Vagina (tissue), 2 donors: Measurements from ENCODE around the gene FUT2.

Experiments
- CTCF ChIP-seq, 3 experiments: fragments of 450-650 bp in 2 of 3; fragments of 200-600 bp in 1 of 3; sonication (generic) in 1 of 3; IDR thresholded peaks; one replicate each; pipeline ENCODE4 v1.5.1; 2017 to 2019; ENCODE audit warnings: antibody characterized with exemption in 3 of 3, mild to moderate bottlenecking in 2 of 3, moderate library complexity in 2 of 3
- POLR2A ChIP-seq, 2 donors: fragments of 450-650 bp; IDR thresholded peaks; one replicate each; pipeline ENCODE4 v1.6.1; 2017; ENCODE audit warnings: antibody characterized with exemption in 2 of 2, mild to moderate bottlenecking in 2 of 2, moderate library complexity in 2 of 2
- POLR2AphosphoS5 ChIP-seq, 2 donors: sonication (generic); formaldehyde crosslinking; IDR thresholded peaks; one replicate each; pipeline ENCODE4 v1.9.0; 2017; ENCODE audit warnings: antibody characterized with exemption in 2 of 2, mild to moderate bottlenecking in 2 of 2, low read depth in 1 of 2; ENCODE audit not compliant: insufficient read depth in 1 of 2

- TF ChIP-seq CTCF (IDR thresholded peaks at IDR 0.05) (no peak), POLR2A (IDR thresholded peaks at IDR 0.05) (no peak), POLR2AphosphoS5 (IDR thresholded peaks at IDR 0.05; ENCODE audit: insufficient read depth in 1 of 2, low read depth in 1 of 2) (no peak)
Measured at GRCh38 chr19:48713041-48713863, 17.5 kb downstream of the FUT2 start.
